HuH-7.5 (cell line): ENCODE data around the gene PSMC5.
"Not testable (repeated sequence)": the region's sequence is repeated elsewhere in the genome, so short reads cannot be mapped to it uniquely, and the experiment has no call there.

Experiments used
- DNase-seq: peaks from one replicate; pipeline ENCODE4 v3.0.0; 2011; ENCODE audit warnings: low spot score

The PSMC5 gene

DNA sequence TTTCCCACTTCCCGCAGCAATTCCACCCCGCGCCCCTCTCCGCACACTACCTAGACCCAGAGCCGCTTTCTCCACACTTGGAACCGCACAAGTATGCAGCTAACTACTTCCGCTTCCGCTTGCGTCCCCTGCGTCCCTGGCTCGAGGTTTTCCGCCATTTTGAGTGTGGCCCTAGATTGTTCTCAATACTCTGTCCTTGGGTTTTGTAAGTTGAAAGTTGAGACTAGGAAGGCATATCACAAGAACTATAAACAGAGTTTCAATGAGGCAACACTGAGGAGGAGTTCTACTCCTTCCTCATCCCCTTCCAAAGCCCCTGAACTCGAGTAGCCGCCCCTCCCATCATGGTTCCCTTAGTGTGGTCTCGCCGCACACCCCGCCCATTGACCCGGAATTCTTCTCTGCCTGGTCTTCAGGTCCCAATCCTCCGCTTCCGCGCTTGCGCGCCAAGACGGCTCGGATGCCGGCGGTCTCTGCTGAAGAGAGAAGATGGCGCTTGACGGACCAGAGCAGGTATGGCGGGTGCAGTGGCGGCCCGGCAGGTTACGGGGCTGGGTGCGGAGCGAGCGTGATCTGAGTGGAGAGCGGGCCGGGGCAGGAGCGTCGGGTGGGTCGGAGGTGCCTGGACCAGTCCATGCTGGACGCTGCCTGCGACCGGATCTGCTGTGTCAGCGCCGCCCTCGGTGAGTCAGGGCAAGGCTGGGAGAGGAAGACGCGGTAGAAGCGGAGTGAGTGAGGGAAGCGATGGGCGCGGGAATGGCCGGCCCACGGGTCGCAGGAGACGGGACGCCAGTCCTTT lies at the start of gene PSMC5, which contains the start of gene FTSJ3:
TSS of gene PSMC5 (plus strand) at position 430 of the 799 bp plus-strand sequence. CDS start at position 490, 60 bp downstream.
TSS of gene FTSJ3 (minus strand) at position 662 of the 799 bp plus-strand sequence. CDS start 761 bp downstream, outside the sequence.
- peak; percentile 88 for DNase-seq

DNA sequence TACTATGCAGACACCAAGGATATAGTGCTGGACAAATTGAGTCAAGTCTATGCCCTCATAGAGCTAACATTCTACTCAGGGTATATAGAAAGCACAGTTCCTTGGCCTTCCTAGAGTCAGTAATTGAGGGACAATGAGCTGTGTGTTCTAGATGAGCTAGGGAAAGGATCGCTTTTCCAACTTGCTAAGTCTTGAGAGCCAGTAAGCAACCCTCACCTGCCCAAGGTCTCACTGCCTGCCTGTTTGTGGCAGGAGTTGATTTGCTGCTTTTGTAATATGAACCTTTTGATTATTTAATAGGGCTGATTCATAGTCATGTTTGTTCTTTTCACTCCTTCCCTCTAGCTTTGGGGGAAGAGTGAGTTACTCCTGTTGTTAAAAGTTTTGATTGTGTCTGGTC lies 46.7 kb upstream of the PSMC5 start:
- no peak for DNase-seq

DNA sequence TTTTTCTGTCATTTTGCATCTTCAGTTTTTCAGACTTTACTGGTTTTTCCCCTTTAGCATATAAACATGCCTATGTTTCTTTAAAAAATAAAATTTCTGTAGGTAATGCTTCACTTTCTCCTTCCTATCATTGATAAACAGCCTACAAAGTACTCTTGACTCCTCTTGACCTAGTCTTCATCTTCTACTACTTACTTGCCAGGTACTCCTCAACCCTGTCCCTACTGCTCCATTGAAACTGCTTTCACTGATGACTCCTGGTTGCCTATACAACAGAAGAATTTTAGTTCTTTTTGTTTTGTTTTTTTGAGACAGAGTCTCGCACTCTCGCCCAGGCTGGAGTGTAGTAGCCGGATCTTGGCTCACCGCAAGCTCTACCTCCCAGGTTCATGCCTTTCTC lies 46.3 kb upstream of the PSMC5 start:
- no peak for DNase-seq

DNA sequence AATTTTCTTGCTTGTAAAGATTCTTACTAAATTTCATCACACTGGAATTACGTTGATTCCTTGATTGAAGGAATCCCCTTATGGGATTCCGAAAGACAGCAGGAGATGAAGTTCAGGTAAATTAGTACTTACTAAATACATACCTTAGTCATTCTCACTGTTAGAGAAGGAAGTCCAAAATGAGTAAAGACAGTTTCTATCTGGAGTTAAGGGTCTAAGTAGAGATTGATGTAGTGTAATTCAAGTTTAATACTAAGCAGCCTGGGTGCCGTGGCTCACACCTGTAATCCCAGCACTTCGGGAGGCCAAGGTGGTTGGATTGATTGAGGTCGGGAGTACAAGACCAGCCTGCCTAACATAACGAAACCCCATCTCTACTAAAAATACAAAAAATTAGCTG lies 43.7 kb upstream of the PSMC5 start:
- no peak for DNase-seq

DNA sequence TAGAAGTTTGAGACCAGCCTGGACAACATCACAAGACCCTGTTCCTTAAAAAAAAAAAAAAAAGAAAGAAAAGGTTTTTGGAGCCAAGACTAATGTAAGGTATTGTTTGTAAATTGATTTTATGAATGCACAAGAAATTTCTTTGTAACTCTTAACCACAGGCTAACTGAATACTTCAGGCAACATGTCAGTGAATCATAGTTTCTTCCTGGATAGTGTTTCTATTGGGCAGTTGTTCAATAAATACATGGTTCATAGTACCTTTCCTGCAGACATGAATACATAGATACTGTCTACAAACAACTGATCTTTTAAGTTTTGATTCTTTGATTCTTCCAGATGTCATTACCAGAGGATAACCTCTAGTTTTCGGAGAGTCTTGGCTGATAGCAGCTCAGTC lies 41.7 kb upstream of the PSMC5 start:
- no peak for DNase-seq

DNA sequence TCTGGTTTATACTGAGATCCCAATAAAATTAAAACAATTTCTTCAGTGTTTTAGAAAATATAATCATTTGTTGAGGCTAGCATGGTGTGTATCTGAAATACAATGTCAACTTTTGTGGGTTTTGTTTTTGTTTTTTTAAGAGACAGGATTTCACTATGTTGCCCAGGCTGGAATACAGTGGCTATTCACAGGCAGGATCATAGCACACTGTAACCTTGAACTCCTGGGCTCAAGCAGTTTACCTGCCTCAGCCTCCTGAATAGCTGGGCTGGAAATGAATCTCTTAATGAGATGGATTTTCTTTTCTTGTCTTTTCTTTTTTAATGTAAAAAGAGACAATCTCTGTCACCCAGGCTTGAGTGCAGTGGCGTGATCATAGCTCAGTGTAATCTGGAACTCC lies 41.1 kb upstream of the PSMC5 start:
- DNase-seq, result no peak

DNA sequence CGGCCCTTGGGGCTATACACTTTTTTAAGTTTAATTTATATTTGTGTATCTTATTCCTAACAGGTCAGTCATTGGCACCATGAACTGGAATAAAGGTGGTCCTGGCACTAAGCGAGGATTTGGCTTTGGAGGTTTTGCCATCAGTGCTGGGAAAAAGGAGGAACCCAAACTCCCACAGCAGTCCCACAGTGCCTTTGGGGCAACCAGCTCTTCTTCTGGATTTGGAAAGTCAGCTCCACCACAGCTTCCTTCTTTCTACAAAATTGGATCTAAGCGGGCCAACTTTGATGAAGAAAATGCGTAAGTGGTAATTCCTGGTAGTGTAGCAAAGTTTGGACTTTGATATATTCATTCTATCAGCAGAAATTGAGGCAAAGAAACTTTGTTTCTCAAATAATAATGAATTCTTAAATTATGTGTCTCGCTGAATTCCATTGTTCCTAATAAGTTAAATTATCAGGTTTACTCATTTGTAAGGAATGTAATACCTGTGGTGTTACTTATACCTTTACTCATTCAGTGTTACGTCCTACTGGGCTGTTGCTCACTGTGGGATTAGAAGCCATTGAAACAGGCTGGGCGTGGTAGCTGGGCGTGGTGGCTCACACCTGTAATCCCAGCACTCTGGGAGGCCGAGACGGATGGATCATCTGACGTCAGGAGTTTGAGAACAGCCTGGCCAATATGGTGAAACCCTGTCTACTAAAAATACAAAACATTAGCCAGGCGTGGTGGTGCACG lies 40.1 kb upstream of the PSMC5 start:
- DNase-seq, result no peak

DNA sequence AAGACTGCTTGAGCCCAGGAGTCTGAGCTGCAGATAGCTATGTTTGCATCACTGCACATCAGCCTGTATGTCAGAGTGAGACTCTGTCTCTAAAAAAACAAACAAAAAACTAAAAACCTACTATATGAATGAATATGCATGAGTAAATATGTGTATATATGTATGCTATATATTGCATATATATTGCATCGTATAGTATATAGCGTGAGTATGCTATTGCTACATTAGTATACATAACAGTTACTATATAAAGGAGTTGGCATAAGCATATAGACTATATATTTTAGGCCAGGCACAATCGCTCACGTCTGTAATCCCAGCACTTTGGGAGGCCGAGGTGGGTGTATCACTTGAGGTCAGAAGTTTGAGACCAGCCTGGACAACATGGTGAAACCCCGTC lies 37.2 kb upstream of the PSMC5 start:
- DNase-seq, result no peak

DNA sequence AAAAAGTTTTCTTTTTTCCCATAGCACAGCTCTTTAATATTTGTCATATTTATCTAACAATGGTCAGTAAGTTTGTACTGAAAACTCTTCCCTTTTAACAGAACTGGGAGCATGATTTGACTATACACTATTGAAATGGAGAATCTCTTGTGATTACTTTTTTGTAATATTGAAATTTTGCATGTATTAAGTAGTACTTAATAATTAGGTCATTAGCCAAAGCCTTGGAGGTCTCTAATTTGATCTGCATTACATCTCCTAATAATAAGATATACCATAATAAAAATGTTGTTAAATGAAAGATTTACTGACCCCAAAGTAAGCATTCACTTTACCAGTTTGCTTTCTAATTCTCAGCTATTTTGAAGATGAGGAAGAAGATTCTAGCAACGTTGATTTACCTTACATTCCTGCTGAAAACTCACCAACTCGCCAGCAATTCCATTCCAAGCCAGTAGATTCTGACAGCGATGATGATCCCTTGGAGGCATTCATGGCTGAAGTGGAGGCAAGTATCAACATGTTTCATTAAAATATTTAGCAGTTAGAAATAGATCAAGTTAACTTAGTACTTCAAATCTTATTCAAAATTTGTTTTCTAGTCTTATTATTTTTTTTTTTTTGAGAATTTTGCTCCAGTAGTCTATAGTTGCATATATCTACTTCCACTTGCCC lies 35.0 kb upstream of the PSMC5 start:
- DNase-seq, result no peak

DNA sequence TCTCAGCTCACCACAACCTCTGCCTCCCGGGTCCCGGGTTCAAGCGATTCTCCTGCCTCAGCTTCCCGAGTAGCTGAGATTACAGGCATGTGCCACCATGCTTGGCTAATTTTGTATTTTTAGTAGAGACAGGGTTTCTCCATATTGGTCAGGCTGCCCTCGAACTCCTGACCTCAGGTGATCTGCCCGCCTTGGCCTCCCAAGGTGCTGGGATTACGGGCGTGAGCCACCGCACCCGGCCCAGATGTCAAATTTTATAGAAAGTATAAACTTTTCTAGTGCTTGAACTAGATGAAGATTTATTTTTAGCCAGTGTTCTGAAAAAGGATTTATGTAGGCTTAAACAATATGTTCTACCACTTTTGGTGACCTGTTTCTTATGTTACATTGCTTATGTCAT lies 30.9 kb upstream of the PSMC5 start:
- not testable (repeated sequence) for DNase-seq

DNA sequence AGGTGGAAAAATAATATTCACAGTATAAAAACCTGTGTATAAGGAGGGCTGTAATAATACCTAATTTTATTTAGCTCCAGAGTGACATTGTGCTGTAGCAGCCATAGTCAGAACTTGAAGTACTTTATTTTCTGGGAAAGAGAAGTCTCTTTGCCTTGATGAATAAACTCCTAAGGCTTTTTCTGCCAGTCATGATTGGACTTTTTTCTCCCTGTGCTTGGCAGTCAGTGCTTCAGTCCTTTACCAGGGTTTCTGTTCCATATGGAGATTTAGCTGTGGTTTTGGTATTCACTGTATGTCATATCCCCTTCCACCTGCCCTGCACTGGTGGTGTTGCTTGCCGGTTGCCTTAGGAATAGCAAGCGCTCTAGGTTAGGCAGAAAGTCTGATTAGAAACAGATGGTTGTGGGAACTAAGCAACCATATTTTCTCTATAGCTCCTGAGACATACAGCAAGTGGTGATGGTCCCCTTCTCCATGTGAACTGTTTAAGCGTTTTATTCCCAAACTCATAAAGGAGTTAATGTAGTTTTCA lies 28.6 kb upstream of the PSMC5 start:
- DNase-seq, result no peak

DNA sequence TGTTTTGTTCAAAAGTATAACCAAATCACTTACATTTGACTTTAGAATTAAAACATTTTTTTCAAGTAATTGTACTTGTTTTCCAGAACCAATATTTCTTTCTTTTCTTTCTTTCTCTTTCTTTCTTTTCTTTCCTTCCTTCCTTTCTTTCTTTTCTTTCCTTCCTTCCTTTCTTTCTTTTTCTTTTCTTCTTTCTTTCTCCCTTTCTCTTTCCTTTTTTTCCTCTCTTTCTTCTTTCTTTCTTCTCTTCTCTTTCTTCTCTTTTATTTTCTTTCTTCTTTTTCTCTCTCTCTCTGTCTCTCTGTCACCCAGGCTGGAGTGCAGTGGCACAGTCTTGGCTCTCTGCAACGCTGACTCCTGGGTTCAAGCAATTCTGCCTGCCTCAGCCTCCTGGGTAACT lies 26.4 kb upstream of the PSMC5 start:
- DNase-seq, result no peak

DNA sequence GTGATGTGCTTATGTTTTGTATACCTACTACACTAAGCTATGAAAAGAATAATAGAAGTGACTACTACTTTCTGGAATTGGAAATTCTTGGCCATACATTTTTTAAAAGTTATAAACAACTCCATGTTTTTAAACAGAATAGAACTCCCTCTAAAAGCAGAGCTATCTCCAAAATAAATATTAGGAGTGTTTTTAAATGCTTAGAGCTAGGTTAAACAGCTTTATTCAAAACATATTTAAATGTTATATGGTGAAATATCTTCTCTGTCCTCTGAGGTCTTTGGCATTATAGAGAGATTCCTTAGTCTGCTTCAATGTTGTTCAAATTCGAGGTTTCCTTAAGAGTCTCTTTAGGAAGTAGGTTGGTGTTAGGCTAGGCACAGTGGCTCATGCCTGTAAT lies 22.9 kb upstream of the PSMC5 start:
- no peak for DNase-seq

DNA sequence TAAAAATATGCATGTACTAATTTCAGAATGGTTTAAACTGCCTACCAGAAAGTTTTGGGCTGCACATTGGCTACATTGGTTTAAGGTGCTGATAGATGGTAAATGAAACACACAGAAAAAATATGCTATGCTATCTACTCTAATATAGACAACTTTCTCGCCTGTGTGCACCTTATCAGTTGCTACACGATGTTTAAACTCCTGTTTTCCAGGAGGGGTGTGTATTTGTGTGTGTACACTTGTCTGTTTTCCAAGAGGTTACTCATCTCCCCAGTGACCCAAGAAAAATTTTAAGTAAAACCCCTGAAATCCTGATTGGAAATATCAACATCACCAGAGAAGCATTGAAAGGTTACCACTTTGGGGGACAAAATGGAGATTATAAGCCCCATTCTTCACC lies 21.6 kb upstream of the PSMC5 start:
- no peak for DNase-seq

DNA sequence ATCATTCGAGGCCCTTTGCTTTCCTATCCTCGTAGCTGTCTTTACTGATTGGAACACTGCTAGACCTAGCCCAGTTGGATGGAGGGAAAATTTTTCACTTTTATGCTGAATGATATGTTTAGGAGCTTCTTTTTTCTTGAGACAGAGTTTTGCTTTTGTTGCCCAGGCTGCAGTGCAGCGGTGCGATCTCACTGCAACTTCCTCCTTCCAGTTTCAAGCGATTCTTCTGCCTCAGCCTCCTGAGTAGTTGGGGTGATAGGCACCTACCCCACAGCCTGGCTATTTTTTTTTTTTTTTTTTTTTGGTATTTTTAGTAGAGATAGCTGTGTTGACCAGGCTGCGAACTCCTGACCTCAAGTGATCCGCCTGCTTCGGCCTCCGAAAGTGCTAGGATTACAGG lies 17.3 kb upstream of the PSMC5 start:
- DNase-seq, result no peak

DNA sequence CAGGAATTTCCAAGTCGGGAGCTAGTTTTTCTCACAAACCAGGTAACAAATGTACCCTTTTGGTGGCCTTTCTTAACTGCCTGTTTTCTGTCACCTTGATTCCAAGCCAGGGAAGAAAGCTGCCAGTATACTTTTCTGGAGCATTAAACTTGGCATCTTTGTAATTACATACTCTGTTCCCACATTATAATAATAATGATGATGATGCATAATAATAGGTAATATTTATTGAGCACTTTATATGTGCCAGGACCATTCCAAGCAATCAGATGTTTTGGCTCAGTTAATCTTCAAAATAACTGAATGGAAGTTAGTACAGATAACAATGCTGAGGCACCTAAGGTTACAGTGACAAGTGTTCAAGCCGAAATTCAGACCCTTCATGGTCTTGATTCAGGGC lies 11.1 kb upstream of the PSMC5 start:
- no peak for DNase-seq

DNA sequence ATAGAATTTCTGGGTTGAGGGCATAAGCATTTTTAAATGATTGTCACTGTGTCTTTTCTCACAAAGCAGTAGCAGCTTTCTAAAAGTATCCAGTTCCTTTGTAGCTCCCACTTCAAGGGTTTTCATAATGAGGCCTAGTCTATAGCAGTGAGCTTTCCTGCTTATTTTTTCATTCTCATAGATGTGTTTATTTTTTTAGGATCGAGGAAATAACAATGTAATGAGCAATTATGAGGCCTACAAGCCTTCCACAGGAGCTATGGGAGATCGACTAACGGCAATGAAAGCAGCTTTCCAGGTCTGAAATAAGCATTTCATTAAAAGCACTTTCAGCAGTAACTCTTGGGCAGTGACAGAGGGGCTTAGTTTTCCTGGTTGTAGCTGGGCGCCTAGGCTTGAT lies 10.6 kb upstream of the PSMC5 start:
- no peak for DNase-seq

DNA sequence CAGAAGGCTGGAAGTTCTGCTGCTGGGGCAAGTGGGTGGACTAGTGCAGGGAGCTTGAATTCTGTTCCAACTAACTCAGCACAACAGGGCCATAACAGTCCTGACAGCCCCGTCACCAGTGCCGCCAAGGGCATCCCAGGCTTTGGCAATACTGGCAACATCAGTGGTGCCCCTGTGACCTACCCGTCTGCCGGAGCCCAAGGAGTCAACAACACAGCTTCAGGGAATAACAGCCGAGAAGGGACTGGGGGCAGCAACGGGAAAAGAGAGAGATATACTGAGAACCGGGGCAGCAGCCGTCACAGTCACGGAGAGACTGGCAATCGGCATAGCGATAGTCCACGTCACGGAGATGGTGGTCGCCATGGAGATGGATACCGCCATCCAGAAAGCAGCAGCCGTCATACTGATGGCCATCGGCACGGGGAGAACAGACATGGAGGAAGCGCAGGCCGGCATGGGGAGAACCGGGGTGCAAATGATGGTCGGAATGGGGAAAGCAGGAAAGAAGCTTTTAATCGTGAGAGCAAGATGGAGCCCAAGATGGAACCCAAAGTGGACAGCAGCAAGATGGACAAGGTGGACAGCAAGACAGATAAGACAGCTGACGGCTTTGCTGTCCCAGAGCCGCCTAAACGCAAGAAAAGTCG lies 9.4 kb upstream of the PSMC5 start:
- DNase-seq, result no peak

DNA sequence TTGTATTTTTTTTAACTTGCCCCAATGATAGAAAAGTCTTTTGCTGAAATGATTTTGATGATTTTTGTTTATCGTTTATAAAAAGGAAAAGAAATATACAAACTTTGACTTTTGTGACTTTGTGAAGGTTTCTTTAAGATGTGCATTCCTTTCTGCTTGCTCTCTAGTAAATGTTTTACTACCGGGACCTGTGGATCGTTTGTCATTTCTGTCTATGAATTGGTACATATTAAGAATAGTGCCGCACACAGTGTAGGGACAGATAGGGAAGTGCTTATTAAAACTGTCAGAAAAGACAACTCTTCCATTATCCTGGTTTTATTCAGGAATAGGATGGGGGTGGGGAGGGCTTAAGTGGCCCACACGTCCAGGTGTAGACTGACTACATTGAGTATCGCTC lies 8.1 kb upstream of the PSMC5 start:
- no peak for DNase-seq

DNA sequence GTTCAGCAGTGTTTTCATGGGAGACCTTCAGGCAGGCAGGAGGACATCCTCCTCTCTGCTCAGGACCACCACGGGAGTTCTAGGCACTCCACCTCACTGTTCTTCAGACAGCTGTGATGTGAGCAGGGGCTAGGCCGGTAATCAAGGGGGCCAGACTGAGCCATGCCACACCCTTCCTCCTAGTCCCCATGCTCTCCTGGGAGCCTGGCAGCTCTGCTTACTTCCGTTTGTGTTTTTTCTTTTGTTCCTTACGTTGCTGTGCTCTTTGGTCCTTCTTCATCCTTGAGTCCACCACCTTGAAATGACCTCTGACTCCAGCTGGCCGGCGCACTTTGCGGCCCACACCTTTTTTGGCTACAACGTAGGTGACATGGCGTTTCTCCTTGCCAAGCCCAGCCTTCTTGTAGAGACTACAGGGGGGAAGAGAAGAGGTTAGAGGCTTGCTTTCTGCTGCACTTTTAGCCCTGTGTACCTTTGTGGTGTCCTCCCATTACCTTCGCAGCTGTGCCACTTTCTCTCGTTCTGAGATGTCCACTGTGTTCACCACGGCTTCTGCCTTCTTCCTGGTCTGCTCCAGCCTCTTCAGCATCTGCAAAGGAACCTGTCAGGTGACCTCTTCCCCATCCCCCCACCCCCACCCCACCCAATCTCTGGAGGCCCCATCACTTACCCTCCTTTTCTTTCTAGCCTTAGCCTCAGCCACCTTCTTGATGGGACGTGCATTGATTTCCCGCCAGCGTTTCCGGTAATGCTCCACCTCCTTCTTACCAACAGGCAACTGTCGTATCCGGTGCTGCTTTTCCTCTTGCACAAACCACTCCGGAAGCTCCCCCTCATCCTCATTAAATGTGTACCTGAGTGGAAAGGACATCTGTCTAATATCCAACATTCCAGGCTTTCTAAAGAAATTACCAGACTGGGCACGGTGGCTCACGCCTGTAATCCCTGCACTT lies 7.4 kb upstream of the PSMC5 start:
- DNase-seq, result no peak

DNA sequence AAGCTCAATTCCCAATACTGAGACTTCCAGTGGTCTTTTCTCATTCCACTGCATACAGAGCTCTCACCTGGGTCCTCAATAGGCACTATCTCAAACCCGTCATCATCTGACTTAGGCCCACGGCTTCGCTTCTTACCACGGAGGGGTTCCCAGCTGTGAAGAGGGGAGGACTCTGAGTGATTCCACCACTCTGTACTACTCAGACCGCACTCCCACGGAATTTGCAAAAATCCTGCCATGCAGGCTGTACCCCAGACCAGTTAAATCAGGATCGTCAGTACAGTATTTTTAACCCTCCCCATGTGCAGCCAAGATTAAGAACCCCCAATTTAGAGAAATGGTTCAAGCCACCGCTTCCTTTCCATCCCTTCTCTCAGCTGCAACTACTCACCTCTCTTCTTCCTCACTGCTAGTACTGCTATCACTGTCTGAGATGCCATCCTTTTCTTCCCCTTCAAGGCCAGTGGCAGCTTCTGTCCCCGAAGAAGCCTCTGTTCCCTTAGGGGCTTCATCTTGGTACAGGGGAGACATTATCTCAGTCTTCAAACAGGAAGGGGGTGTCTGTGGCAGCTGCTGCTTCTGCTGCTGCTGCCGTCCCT lies 6.2 kb upstream of the PSMC5 start:
- DNase-seq, result no peak
